NCI-H1436 treated with DMSO at 0.1 percent for 48 hours (cell line): ENCODE results near the gene DOCK2.

Experiments
- DNase-seq: peaks from one replicate; lab custom pipeline; 2025; lab: John Stamatoyannopoulos, UW

Gene DOCK2

DNA sequence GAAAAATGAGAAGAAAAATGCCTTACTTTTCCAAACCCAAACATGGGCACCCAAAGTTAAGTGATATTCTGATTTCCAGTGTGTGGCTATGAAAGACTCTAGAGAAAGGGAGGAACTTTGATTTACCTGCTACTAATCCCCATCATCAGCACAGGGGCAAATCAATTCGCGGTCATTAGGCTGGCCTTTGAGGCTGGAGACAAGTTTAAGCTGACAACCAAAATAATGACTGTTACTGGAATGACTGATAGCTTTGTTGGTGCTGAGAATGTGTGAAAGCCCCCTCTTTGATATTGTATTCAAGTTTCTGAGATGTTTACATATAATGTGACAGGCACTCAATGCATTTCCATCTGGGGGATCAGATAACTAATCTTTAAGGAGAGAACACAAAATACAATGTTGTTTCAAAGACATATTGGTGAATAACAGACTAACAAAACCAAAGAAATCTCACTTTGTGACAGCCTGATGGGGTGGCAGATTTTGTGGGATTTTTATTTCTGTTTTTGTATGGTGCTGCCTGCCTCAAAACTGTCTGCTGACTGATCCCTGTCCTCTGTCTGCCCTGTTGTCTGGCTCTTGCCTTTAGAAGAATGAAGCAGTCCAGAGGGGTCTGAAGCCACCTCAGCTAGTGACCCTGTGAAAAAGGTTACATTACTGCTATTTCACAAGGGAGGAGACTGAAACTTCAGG lies 355.9 kb downstream of the DOCK2 start:
- DNase-seq: no peak

- DNase-seq: no peak
These were observed 356.4 kb downstream of the DOCK2 start for GRCh38 chr5:169993485-169993790.

GRCh38 chr5:169997798-169998197 lies 360.7 kb downstream of the DOCK2 start:
- DNase-seq: no peak

- no peak for DNase-seq
These were observed 362.5 kb downstream of the DOCK2 start for GRCh38 chr5:169999621-170000020.

DNA sequence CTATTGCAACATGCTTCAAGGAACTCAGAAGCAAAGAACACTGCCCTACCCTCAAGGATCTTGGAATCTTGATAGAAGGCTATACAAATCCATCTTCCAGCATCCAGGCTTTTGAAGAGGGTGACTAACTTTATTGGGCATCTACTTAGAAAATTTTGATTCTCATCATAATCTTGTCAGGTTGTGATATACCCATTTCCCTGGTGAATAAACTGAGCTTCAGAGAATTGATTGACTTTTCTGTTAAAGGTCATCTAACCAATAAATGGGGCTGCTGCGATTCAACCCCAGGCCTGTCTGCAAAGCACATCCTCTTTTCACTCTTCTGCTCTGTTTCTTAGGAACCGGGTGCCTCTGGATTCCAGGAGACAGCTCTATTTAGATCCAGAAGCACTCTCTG lies 363.1 kb downstream of the DOCK2 start:
- no peak for DNase-seq

GRCh38 chr5:170006021-170006420 lies 368.9 kb downstream of the DOCK2 start:
- no peak for DNase-seq

GRCh38 chr5:170008376-170008775 lies 371.3 kb downstream of the DOCK2 start:
- no peak for DNase-seq

- no peak for DNase-seq
These were observed 373.5 kb downstream of the DOCK2 start for GRCh38 chr5:170010595-170010994.

- DNase-seq: no peak
These were observed 374.7 kb downstream of the DOCK2 start for GRCh38 chr5:170011751-170012150.

- DNase-seq: no peak
These were observed 375.5 kb downstream of the DOCK2 start for GRCh38 chr5:170012622-170013021.

GRCh38 chr5:170020423-170020822 lies 383.3 kb downstream of the DOCK2 start:
- DNase-seq: no peak

DNA sequence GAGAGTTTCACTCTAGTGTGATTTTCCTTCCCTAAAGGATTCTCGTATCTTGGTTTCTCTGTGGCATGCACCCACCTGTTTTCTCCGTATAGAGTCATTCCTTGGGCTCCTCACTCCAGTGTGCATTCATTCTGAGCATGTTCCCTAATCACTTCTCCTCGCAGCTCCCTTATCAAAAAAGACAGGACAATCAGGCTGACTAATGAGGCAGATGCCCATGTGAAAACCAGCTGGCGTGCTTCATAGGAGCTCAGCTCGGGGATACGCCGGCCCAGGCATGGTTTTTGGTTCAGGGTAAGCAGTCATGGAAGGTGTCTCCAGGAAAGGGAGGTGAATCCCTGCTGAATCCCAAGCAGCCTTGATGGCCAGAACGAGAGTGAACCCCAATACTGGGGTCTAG lies 384.4 kb downstream of the DOCK2 start:
- DNase-seq: no peak

DNA sequence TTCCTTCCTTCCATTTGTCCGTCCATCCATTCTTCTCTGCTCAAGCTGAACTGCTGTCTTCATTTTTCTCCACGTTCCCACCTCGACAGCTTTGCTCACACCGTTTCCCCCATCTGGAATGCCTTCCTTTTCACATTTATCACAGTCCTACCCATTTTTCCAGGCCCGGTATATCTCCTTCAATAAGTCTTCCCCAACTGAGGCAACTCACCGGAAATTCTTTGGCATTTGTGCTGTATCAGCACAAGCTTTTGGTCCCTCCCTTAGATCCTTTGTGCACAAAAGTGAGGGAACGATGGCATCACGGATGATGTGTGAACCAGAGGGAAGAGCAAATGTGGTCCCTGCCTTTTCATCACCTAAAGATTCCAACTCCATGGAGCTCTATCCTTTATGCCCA lies 388.8 kb downstream of the DOCK2 start:
- no peak for DNase-seq

- DNase-seq: no peak
These were observed 391.0 kb downstream of the DOCK2 start for GRCh38 chr5:170028124-170028523.

- no peak for DNase-seq
These were observed 397.2 kb downstream of the DOCK2 start for GRCh38 chr5:170034231-170034630.

DNA sequence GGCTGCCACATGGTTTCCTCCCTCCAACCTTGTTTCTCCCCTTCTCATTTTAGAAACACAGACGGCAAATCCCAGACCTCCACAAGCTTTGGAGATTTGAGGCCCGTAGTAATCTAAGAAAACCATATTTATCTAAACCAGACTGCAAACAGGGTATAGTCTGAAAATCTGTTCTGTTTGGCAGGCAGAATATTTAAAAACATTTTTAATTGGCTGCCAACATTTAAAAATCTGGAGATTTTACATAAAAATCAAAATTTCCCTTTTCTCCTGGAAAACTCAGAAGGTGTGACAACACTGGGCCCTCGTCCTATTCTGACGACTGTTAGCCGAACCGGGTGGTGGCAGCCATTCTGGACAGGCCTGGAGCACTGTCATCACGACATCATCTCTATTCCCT lies 401.2 kb downstream of the DOCK2 start:
- DNase-seq: no peak

DNA sequence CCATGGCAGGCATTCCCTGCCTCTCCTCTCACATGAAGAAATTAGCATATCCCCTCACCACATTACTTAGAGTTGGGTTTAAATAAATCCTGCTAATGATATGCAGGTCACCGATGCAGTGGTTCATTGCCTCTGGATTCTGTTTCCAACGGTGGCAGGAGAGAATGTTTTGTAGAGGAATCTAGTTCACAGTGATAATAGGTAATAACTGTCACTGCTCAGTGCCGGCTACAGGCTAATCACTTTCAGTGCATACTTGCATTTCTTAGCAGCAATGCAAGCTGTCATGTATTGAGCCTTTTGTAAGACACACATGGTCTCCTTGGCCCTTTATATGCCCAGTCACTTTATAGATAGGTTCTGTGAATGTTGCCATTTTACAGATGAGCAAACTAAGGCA lies 402.8 kb downstream of the DOCK2 start:
- no peak for DNase-seq

GRCh38 chr5:170046241-170046640 lies 409.2 kb downstream of the DOCK2 start:
- DNase-seq: no peak

DNA sequence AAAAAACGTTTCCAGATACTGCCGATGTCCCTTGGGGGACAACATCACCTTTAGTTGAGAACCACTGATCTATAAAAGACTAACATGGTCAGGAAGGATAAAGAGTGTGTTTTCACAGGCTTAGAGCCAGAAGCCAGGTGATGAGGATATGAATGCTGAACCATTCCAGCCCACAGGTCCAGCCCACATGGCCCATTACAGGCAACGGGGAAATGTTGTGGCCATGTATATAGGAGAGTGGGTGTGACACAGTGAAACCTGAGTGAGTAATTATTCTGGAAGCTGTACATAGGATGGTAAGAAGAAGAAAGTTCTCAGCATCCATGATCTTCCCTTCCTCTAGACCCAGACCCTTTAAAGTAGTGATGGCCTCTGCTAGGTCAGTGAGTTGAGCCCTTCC lies 412.6 kb downstream of the DOCK2 start:
- DNase-seq: no peak

GRCh38 chr5:170053896-170054295 lies 416.8 kb downstream of the DOCK2 start:
- DNase-seq: no peak

- no peak for DNase-seq
These were observed 418.5 kb downstream of the DOCK2 start for GRCh38 chr5:170055606-170056005.

DNA sequence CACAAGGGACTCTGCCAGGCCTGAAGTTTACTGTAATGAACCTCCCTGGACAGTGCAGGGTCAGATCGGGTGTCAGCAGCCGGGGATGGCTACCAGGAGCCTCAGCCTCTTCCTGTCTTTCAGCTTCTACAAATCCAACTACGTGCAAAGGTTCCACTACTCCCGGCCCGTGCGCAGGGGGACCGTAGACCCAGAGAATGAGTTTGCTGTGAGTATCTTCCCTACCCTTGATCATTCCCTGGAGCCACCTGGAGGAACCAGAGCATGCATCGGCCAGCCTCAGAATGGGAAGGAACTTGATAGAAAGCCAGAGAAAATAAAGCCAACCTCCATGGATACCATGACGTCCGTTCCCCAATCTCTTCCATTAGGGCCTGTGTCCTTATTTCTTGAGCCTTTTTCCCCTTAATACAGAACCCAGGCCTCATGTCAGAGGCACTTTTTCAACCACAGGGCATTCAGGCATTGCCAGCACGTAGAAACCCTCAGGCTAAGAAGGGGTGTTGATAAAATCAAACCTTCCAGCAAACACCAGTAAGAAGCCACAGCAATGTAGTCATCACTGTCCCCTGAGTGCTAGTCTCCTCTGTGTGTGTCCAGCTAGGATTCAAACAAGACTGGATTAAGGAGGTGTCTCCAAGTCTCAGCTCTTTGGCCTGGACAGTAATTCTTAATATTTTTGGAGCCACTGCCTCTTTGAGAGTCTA lies 419.6 kb downstream of the DOCK2 start:
- DNase-seq: no peak

DNA sequence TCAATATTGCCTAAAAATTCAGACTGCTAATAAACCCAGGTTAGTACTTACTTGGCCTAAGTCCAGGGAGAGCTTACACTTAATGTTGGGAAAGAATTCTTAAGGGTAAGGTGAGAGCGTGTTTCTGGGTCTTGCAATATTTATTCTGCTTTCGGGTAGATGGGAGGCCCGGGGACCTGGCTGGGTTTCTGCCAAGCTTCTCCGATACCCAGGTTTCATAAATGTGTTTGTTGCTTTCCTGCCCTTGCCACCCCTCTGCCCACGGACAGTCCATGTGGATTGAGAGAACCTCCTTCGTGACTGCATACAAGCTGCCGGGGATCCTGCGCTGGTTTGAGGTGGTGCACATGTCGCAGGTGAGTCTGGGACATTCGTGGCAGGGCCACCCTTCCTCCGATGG lies 420.2 kb downstream of the DOCK2 start:
- DNase-seq: no peak

GRCh38 chr5:170059221-170059620 lies 422.1 kb downstream of the DOCK2 start:
- DNase-seq: no peak
